ENCODE measurements around the gene DNTTIP2.

- TF ChIP-seq REST (IDR thresholded peaks at IDR 0.05): no peak
- TF ChIP-seq RNF2 (IDR thresholded peaks at IDR 0.05; ENCODE audit: borderline replicate concordance, low read depth): no peak
- TF ChIP-seq, protein P1, sequence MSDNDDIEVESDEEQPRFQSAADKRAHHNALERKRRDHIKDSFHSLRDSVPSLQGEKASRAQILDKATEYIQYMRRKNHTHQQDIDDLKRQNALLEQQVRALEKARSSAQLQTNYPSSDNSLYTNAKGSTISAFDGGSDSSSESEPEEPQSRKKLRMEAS (IDR thresholded peaks at IDR 0.05): no peak
- TF ChIP-seq, protein P2, sequence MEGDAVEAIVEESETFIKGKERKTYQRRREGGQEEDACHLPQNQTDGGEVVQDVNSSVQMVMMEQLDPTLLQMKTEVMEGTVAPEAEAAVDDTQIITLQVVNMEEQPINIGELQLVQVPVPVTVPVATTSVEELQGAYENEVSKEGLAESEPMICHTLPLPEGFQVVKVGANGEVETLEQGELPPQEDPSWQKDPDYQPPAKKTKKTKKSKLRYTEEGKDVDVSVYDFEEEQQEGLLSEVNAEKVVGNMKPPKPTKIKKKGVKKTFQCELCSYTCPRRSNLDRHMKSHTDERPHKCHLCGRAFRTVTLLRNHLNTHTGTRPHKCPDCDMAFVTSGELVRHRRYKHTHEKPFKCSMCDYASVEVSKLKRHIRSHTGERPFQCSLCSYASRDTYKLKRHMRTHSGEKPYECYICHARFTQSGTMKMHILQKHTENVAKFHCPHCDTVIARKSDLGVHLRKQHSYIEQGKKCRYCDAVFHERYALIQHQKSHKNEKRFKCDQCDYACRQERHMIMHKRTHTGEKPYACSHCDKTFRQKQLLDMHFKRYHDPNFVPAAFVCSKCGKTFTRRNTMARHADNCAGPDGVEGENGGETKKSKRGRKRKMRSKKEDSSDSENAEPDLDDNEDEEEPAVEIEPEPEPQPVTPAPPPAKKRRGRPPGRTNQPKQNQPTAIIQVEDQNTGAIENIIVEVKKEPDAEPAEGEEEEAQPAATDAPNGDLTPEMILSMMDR (IDR thresholded peaks at IDR 0.05): no peak
- TF ChIP-seq MYC (IDR thresholded peaks at IDR 0.05; ENCODE audit: borderline replicate concordance, low read length): no peak
- TF ChIP-seq KDM1A (IDR thresholded peaks at IDR 0.05; ENCODE audit: low read depth): no peak
- TF ChIP-seq ZSCAN20 (CRISPR knock-in tag; IDR thresholded peaks at IDR 0.05): no peak
Observed at GRCh38 chr1:93820554-93821422, 58.2 kb downstream of the DNTTIP2 start.

Data from A549 (cell line).